Measurements from ENCODE around the gene KHDRBS1.
"Not testable (repeated sequence)": the region's sequence is repeated elsewhere in the genome, so short reads cannot be mapped to it uniquely, and the experiment has no call there.

Gene KHDRBS1

GRCh38 chr1:32013386-32014198 lies at the start of gene KHDRBS1:
Gene KHDRBS1 (plus strand): TSS chr1:32013868. CDS start chr1:32013996, 128 bp downstream.
- DNase-seq = peak; percentile 85

- no peak for DNase-seq
These were observed 42.8 kb upstream of the KHDRBS1 start for GRCh38 chr1:31970873-31971272.

DNA sequence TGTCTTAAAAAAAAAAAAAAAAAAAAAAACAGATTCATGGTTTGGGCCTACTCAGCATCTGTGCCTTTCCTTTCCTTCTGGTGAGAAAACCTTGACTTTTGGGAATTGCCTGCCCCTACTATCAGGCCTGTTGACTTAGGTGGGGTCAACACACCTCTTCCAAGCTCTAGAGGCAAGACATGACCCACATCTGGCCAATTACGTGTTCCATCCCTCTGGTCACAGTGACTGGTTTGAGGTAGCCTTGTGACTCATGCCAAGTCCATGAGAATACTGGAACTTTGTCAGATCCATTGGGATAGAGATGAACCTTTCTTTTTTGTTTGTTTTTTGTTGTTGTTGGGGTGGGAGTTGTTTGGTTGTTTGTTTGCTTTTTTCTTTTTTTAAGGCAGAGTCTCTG lies 37.3 kb upstream of the KHDRBS1 start:
- DNase-seq = no peak

- DNase-seq = peak; percentile 58
These were observed 36.1 kb upstream of the KHDRBS1 start for GRCh38 chr1:31977385-31978131.

DNA sequence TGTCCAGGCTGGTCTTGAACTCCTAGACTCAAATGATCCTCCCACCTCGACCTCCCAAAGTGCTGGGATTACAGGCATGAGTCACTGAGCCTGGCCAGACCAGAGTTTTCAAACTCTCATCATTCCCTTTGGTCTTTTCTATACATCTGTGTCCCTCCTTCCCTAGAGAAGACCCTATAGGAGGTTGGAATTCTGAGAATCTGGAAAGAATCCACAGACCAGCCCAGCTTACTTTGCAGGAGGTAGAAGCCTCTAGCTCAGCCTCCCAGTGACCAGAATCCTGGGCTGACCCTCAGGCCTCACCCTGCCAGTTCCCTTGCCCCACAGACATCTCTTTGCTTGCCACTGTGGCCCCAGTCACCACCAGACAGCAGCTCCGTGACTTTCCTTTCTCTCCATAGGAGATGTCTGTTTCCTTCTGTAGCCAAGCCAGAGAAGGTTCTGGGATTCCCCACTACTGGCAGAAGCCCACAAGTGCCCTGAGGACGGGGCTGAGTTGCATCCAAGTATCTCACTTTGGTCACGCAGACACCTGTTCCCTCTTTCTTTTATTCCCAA lies 34.7 kb upstream of the KHDRBS1 start:
- no peak for DNase-seq

DNA sequence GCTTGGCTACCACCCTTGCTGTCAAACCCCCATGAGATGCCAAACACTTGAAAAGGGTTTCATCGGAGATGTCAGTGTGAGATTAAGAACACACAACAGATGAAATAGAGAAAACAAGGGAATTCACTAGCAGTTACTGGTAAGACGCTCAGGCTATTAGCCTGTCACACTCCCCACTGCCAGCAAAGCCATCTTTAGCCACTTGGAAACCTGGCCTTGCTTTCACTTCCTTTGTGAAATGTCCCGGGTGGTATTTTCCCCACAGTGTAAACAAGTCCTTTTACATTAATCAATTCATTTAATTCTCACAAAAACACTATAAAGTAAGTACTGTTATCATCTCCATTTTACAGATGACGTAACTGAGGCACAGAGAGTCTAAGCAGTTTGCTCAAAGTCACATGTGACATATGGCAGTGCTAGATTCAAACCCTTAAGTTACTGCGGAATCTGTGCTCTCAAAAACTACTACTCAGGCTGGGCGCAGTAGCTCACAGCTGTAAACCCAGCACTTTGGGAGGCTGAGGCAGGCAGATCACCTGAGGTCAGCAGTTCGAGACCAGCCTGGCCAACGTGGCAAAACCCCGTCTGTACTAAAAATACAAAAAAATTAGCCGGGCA lies 32.7 kb upstream of the KHDRBS1 start:
- DNase-seq = no peak

GRCh38 chr1:31981456-31981839 lies 32.2 kb upstream of the KHDRBS1 start:
- DNase-seq = no peak

DNA sequence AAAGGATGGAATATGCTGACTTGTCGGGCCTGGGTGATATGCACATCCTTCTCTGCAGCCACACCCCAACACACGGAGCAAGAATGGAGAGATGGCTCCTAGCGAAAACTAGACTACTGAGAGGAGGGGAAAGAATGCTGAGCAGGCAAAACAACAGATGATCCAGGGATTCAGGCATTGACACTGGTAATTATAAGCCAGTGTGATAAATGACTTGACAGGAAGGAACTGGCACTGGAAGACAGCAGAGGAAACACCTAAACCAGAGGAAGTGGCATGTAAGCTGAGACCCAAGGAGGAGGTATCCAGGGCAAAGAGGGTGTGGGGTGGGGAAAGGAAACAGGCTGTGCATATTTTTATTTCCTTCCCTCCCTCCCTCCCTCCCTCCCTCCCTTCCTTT lies 31.7 kb upstream of the KHDRBS1 start:
- no peak for DNase-seq

DNA sequence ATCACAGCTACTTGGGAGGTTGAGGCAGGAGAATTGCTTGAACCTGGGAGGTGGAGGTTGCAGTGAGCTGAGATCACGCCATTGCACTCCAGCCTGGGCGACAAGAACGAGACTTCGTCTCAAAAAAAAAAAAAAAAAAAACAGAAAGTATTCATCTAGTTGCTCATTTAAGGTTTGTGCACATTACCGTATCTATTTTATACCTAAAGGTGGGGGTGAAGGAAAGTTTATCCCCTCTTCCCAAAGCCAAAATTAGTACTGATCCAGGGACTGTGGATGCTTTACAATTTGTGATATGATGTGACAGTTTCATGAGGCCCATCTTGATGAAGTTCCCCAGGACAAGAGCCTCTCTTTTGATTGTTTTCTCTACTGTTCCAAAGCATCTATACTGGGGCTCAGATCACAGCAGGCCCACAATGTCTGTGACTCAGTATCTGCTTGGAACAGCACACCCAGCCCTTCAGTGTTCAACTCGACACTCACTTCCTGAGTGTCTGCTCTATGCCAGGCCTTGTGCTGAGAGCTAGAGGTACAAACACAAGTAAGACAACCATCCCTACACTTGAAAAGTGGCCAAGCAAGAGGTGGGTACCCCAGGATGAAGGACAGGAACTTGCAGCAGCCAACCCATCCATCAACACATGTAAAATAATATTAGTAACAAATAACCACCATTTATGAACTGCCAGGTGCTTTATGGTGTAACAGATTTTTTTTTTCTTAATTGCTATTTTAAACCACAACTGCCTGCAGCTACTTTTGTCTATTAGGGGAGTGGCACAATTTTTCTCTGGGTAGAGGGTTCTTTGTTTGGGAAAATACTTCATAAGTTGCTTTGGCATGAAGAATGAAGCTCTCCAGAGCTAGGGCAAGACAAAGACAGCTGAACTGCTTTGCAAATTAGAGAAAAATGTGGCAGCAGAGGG lies 29.0 kb upstream of the KHDRBS1 start:
- no peak for DNase-seq

DNA sequence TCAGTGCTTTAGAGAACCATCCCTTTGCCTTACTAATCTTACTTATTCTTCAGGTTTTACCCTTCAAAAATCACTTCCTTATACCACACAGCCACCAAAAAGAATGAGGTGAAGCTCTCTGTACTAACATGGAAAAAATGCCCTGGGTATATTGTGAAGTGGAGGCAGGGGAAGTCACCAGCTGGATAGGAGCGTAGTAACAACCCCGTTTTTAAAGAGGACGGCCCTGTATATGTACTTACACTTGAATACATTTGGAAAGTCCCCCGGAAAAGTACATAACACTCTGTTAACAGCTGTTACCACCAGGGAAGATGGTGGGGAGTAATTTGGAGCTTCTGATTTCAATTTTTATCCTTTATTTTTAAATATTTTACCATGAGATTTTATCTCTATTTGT lies 28.2 kb upstream of the KHDRBS1 start:
- no peak for DNase-seq

GRCh38 chr1:31987135-31987619 lies 26.5 kb upstream of the KHDRBS1 start:
- DNase-seq = no peak

- no peak for DNase-seq
These were observed 23.7 kb upstream of the KHDRBS1 start for GRCh38 chr1:31989964-31990363.

DNA sequence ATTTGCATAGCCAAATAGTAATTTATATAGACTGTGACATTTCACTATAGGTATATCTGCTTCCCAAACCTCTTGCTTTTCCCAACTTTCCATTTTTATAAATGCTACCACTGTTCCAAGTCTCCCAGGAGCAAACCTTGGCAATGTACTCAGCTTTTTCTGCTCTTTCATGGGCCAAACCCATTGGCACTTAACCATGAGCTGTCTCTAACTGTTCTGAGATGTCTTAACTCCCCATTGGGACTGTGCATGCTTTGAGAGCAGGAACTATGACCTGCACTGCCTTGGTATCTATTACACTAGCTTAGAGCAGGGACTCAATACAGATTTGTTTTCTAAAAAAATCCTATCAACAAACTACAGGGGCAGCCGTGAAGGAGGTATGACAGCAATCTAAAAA lies 22.5 kb upstream of the KHDRBS1 start:
- DNase-seq = no peak

DNA sequence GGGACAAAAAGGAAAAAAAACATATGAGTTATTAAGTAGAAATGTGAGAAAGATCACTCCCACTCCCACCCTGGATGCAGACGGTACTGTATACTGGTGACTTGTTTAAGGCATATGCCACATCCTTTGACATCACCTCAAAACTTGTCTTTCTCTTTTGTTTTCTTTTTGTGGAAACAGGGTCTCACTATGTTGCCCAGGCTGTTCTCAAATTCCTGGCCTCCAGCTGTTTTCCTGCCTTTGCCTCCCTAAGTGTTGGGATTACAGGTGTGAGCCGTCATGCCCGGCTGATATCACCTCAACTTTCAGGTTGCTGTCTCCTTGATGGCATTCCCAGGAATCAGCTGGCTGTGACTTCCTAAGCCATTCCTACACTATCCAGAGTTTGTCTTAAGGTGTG lies 18.4 kb upstream of the KHDRBS1 start:
- DNase-seq = no peak

DNA sequence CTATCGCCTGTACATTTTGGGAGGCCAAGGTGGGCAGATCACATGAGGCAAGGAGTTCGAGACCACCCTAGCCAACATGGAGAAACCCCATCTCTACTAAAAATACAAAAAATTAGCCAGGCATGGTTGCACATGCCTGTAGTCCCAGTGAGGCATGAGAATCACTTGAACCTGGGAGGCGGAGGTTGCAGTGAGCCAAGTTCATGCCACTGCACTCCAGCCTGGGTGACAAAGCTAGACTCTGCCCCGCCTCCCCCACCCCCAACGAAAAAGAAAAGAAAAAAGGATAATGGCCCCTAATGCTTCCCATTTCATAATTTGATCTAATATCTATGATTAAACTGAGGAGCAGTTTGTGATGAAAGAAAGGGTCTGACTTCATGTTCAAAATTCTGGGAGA lies 17.5 kb upstream of the KHDRBS1 start:
- not testable (repeated sequence) for DNase-seq

DNA sequence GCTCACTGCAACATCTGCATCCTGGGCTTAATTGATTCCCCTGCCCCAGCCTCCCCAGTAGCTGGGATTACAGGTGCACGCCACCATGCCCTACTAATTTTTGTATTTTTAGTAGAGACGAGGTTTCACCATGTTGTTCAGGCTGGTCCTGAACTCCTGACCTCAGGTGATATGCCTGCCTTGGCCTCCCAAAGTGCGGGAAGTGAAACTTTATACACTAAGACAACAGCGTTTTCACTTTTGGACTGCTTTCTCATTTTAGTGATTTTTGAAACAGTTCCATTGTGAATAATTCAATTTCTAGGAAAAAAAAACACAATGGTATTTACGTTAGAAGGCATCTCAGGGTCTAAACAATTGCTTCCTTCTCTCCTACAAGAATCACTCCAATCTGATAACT lies 11.8 kb upstream of the KHDRBS1 start:
- no peak for DNase-seq

- DNase-seq = not testable (repeated sequence)
These were observed 11.4 kb upstream of the KHDRBS1 start for GRCh38 chr1:32002285-32002684.

DNA sequence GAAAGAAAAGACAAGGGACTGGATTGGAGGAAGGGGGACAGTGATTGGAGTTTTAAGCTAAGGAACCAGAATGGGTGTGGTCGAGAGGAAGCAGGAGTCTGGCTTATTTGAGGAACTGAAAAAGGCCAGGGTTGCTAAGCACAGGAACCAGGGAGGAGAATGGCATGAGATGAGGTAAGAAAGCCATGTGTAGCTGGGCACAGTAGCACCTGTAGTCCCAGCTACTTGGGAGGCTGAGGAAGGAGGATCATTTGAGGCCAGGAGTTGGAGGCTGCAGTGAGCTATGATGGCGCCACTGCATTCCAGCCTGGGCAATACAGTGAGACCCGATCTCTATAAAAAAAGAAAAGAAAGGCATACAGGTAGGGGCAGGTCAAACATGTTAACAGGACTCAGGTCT lies 8.1 kb upstream of the KHDRBS1 start:
- DNase-seq = no peak

- no peak for DNase-seq
These were observed 6.1 kb upstream of the KHDRBS1 start for GRCh38 chr1:32007591-32007940.

GRCh38 chr1:32010246-32010645 lies 3.4 kb upstream of the KHDRBS1 start:
- DNase-seq = no peak

DNA sequence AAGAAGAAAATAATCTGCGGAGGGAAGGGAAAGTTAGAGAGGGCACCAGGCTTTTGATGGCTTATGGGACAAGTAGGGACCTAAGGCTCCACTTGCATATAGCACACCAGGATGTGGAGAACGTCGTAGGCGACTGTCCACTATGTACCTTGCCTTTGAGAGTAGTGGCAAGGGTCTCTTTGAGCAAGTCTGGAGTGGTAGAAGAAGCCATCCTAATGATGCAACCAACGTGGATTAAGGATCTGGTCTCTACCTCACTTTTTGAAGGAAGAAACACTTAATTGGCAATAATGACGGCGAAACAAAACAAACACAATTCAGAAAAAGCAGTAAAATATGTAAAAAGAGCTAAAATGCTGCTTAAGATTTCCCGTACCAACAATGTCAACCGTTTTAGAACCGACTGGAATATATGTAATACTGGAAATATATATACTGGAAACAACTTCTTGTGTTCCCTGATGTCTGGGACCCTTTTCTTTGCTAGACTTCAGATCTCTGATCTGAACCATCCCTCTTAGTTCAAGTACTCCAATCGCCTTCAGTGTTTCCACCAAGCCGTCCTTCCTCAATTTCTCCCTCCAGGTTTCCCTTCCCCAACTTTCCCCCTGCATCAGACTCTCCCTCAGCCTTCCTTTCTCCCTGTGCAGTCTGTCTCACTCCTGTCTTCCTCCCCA lies 821 bp upstream of the KHDRBS1 start:
- no peak for DNase-seq

All from 8988T (cell line).